SJSA1 (cell line): ENCODE measurements around the gene LRR1. TPM values are rescaled to one million over a fixed set of nuclear protein-coding genes. Genes with fewer than 3 reads are reported as not detected.
"Not testable (repeated sequence)": the region's sequence is repeated elsewhere in the genome, so short reads cannot be mapped to it uniquely, and the experiment has no call there.

Experiments
- DNase-seq, 2 experiments: peaks; one replicate each; pipeline ENCODE4 v3.0.0-alpha.2; 2015 to 2020; ENCODE audit warnings: low spot score in 2 of 2, low read depth in 1 of 2
- H3K27ac ChIP-seq: fragments of 250-450 bp; sonication (Bioruptor Pico); 2 replicates; pipeline ENCODE4 v1.5.1; 2020; ENCODE audit warnings: mild to moderate bottlenecking, moderate library complexity
- H3K27me3 ChIP-seq: fragments of 250-450 bp; sonication (Bioruptor Pico); replicated peaks from 2 replicates; pipeline ENCODE4 v1.5.1; 2020; ENCODE audit warnings: mild to moderate bottlenecking, moderate library complexity
- H3K36me3 ChIP-seq: fragments of 250-450 bp; sonication (Bioruptor Pico); 2 replicates; pipeline ENCODE4 v1.5.1; 2020; ENCODE audit warnings: mild to moderate bottlenecking
- H3K4me1 ChIP-seq: fragments of 250-450 bp; sonication (Bioruptor Pico); replicated peaks from 2 replicates; pipeline ENCODE4 v1.6.1; 2021; ENCODE audit warnings: mild to moderate bottlenecking
- H3K4me3 ChIP-seq: fragments of 250-450 bp; sonication (Bioruptor Pico); 2 replicates; pipeline ENCODE4 v1.5.1; 2020; ENCODE audit warnings: mild to moderate bottlenecking
- H3K9me3 ChIP-seq: fragments of 250-450 bp; sonication (Bioruptor Pico); replicated peaks from 2 replicates; pipeline ENCODE4 v1.5.1; 2020; ENCODE audit warnings: mild to moderate bottlenecking
- total RNA-seq: library from RNA; depleted of rRNA; stranded (reverse); fragments of >200 nt; shearing (Covaris generic); gene quantifications from 2 replicates; pipeline ENCODE4 v1.2.3, GENCODE V29; 2014

LRR1 gene
- total RNA-seq, 1 experiment from 2014 or later = 46.7 TPM

DNA sequence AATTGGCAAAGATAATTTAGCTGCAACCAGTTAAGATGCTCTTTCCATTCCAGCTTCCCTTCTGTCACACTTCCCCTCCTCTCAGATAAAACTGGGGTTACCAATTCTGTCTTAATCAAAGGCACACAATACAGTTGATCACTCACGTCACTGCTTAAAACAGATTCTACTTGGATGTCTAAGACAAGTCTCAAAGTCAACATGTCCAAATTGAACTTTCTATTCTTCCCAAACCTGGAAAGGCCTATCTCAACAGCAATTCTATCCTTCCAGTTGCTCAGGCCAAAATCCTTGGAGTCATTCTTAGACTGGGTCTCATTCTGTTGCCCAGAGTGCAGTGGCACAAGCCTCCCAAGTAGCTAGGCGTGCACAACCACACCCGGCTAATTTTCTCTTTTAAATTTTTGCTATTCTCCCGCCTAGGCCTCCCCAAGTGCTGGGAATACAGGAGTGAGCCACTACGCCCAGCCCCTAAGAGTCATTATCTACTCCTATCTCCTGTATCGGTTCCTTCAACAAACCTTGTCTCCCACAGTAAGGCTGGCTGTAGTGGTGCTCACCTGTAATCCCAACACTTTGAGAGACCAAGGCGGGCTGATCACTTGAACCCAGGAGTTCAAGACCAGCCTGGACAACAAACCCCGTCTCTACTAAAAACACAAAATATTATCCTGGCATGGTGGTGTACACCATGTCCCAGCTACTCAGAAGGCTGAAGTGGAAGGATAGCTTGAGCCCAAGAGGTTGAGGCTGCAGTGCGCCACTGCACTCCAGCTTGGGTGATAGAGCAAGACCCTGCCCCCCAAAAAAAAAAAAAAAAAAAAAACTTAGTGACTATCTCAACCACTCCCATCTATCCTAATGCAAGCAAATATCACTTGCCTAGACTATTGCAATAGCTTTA, 17.3 kb upstream of the LRR1 start:
- no peak for DNase-seq
- Histone ChIP-seq H3K4me1 (peaks cover 9% of the 10 kb centered on the region), H3K27ac (no peak overlapping the region), H3K4me3 (no peak overlapping the region), H3K9me3 (no peaks in the 10 kb centered on the region; the same call in 1 of the 2 replicates), H3K27me3 (no peaks in the 10 kb centered on the region), H3K36me3 (peaks cover 61% of the 10 kb centered on the region)

DNA sequence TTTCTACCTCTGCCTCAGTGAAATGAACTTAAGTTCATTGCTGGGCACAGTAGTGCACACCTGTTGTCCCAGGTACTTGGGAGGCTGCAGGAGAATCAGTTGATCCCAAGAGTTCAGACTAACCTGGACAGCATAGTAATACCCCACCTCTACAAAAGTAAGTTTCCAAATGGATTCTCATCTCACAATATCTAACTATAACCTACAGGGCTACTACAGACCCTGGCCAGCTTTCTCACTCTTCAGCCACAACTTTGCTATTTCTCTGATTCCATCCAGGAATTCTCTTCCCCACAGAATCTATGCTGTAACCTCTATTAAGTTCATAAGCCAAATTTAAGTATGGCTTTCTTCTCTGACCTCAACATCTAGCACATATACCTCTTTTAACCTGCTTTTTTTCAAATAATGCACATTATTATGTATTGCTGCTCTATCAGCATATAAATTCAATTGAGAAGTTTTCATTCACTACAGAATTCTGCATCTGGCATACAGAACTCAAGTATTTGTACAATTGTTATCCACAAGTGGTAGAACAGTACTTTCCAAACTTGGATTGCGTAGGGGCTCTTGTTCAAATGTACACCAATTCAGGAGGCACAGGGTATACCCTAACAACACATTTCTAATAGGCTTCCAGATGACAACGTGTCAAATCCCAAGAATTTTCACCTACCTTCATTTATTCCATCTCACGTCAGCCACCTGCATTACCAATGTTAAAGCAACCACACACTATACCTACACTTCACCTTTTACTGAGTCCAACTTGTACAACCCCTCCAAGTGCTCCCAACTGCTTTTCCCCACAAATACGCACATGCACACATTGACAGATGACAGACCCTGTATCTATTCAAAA, 16.4 kb upstream of the LRR1 start:
- H3K27ac ChIP-seq = no peak overlapping the region
- DNase-seq = no peak
- peaks cover 9% of the 10 kb centered on the region for H3K4me1 ChIP-seq
- peaks cover 54% of the 10 kb centered on the region for H3K36me3 ChIP-seq
- H3K4me3 ChIP-seq = no peak overlapping the region
- no peaks in the 10 kb centered on the region; the same call in 1 of the 2 replicates for H3K9me3 ChIP-seq
- H3K27me3 ChIP-seq = no peaks in the 10 kb centered on the region

DNA sequence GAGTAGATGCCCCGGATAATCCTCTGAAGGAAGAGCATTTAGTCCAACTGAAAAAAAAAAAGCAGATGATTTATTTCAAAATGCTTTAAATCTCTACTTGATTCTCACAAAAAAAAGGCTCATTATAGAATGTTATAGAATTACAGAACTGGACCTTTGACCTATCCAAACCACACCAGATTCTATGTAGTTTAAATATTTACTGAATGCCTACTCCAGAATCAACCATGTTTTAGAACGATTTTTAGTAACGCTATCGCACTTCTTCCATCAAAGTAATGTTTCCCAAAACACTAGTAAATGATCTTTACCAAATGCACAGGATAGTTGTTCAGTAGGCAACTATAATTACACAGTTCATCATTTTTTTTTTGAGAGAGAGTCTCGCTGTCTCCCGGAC, 15.1 kb upstream of the LRR1 start:
- Histone ChIP-seq H3K4me1 (peaks cover 9% of the 10 kb centered on the region), H3K9me3 (no peaks in the 10 kb centered on the region; the same call in 1 of the 2 replicates), H3K27me3 (no peaks in the 10 kb centered on the region), H3K36me3 (peaks cover 49% of the 10 kb centered on the region), H3K4me3 (no peak overlapping the region), H3K27ac (no peak overlapping the region)
- no peak for DNase-seq

DNA sequence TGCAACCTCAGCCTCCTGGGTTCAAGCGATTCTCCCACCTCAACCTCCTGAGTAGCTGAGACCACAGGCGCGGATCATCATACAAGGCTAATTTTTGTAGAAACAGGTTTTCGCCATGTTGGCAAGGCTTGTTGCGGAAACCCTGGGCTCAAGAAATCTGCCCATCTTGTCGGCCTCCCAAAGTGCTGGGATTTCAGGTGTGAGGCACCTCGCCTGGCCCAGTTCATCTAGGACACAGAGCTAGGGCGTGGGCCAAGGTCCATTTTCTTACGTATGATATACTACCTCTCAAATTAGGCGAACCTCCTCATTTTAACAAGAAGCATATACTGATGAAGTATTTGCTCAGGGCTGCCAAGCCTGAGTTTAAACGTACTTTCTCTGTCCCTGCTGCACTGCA, 14.7 kb upstream of the LRR1 start:
- no peaks in the 10 kb centered on the region; the same call in 1 of the 2 replicates for H3K9me3 ChIP-seq
- peaks cover 49% of the 10 kb centered on the region for H3K36me3 ChIP-seq
- H3K4me1 ChIP-seq = peaks cover 9% of the 10 kb centered on the region
- H3K27me3 ChIP-seq = no peaks in the 10 kb centered on the region
- DNase-seq = no peak
- no peak overlapping the region for H3K4me3 ChIP-seq
- no peak overlapping the region for H3K27ac ChIP-seq

DNA sequence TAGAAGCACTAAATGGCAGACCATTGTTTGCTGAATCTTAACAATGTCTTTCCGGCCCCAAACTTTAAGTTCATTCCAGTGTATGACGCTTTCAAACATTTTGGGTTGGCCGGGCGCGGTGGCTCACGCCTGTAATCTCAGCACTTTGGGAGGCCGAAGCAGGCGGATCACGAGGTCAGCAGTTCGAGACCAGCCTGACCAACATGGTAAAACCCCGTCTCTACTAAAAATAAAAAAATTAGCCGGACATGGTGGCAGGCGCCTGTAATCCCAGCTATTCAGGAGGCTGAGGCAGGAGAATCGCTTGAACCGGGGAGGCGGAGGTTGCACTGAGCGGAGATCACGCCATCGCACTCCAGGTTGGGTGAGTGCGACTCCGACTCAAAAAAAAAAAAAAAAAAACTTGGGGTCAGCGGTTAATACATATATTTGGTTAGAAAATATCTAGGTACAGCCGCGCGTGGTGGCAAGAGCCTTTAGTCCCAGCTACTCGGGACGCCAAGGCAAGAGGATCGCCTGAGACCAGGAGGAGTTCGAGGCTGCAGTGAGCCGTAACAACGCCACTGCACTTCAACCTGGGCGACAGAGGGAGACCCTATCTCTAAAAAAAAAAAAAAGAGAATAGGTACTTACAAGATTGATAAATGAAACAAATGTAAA, 13.6 kb upstream of the LRR1 start:
- not testable (repeated sequence) for H3K27me3 ChIP-seq, DNase-seq, H3K9me3 ChIP-seq, H3K4me1 ChIP-seq
- peaks cover 49% of the 10 kb centered on the region for H3K36me3 ChIP-seq
- H3K27ac ChIP-seq = peak overlapping the region; percentile 74
- peak overlapping the region; percentile 69 for H3K4me3 ChIP-seq

DNA sequence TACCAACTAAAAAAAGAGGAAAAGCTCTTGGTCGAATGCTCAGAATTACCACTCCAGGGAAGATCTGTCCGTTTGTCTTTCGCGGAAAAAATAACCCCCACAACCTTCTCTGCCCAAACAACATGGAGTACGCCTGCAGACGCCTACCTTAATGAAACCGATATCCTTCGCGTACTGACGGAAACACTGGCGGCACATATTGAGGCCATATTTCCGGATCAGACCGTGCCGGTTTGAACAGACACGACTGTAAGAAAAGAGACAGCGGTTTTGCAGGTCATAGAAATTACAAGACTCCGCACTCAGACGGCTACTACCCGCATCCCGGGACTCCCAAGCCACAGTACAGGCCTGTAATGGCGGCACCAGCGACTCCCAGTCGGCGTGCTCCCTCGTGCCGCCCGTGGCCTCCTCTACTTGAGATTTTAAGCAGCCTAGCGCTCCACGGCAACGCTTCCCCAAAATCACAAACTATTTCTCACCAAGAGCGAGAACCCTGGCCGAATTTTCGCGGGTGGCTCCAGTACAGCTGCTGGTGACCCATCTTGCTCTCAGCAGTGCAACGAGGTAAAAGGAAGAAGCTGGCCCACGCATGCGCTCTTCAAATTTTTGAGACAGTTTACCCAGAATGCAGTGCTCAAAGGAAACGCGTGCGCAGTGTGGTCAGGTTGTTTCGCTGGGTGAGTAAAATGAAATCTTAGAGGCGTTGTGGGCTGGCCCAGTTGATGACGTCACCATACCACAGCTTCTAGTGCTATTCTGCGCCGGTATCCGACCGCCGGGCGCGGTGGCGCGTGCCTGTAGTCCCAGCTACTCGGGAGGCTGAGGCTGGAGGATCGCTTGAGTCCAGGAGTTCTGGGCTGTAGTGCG, 12.7 kb upstream of the LRR1 start, which contains the start of gene RPS29:
TSS of gene RPS29 (minus strand) at position 578 of the 870 bp plus-strand sequence. CDS start at position 544, 34 bp downstream.
- Histone ChIP-seq H3K4me3 (peak within 1 kb of the TSS; percentile 69), H3K27me3 (no peaks in the 10 kb centered on the region), H3K36me3 (peaks cover 49% of the 10 kb centered on the region), H3K9me3 (no peaks in the 10 kb centered on the region; the same call in 1 of the 2 replicates), H3K4me1 (peaks cover 9% of the 10 kb centered on the region), H3K27ac (peak within 1 kb of the TSS; percentile 74)
- peak; percentile 97 to 98 for DNase-seq

DNA sequence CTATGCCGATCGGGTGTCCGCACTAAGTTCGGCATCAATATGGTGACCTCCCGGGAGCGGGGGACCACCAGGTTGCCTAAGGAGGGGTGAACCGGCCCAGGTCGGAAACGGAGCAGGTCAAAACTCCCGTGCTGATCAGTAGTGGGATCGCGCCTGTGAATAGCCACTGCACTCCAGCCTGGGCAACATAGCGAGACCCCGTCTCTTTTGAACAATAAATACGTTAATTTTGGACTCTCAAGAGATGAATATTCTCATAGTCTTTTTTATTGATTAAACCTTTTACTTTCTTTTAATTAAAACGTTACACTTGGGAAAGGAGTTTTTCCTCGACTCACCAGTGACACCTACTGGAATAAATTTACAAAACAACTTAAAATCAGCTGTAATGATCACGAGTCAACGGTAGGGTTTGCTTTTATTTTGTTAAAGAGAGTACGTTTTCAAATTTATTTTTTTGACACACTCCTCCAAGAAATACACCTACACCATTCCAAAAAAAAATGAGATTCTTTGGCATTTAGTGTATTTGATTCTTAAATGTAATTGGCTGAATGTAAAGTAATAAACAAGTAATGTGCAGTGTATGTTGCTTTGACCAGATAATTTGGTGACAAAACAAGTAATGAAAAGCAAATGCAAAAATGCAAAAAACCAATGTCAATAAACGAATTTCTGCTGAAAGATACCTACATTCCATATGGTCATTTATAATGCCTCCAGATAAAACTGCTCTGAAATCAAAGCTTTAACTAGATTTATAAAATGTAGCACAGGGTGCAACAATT, 11.9 kb upstream of the LRR1 start:
- H3K36me3 ChIP-seq = peaks cover 43% of the 10 kb centered on the region
- H3K4me3 ChIP-seq = peak overlapping the region; percentile 69
- DNase-seq = peak; percentile 60 to 86
- peak overlapping the region; percentile 25 for H3K27ac ChIP-seq
- H3K27me3 ChIP-seq = no peaks in the 10 kb centered on the region
- no peaks in the 10 kb centered on the region; the same call in 1 of the 2 replicates for H3K9me3 ChIP-seq
- H3K4me1 ChIP-seq = peaks cover 9% of the 10 kb centered on the region

DNA sequence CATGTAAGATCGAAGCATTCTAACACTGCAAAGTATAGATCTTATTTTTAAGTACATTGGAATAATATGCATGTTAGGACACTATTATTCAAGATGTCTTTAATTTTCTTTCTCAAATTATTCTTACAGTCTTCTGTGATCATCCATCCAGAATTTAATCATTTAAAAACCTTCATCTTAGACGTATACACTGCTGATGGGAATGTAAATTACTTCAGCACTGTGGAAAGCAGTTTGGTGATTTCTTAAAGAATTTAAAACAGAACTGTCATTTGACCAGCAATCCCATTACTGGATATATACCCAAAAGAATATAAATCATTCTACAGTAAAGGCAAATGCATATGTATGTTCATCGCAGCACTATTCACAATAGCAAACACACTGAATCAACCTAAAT, 9.4 kb upstream of the LRR1 start:
- Histone ChIP-seq H3K4me3 (no peak overlapping the region), H3K27ac (no peak overlapping the region), H3K4me1 (peaks cover 9% of the 10 kb centered on the region), H3K9me3 (no peaks in the 10 kb centered on the region), H3K27me3 (no peaks in the 10 kb centered on the region), H3K36me3 (peaks cover 18% of the 10 kb centered on the region)
- no peak for DNase-seq

DNA sequence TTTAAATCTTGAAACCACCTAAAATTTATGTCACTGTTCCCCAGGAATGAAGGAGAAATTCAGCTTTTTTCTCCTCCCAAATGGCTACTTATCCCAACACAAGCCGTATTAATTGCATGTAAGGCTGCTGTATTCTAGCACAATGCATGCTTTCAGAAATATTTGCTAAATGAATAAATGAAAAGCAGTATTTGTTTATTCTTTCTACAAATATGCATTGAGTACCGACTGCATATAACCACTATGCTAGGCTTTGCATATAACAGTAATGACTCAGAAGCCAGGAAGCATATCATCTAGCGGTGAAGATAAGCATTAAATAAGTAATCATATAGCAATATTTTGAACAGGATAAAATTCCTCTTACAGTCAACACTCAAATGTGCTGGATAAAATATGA, 5.7 kb upstream of the LRR1 start:
- Histone ChIP-seq H3K4me1 (peaks cover 8% of the 10 kb centered on the region), H3K36me3 (no peaks in the 10 kb centered on the region), H3K27ac (no peak overlapping the region), H3K27me3 (no peaks in the 10 kb centered on the region), H3K9me3 (no peaks in the 10 kb centered on the region), H3K4me3 (no peak overlapping the region)
- peak in 1 of 2 experiments; percentile 35 for DNase-seq

DNA sequence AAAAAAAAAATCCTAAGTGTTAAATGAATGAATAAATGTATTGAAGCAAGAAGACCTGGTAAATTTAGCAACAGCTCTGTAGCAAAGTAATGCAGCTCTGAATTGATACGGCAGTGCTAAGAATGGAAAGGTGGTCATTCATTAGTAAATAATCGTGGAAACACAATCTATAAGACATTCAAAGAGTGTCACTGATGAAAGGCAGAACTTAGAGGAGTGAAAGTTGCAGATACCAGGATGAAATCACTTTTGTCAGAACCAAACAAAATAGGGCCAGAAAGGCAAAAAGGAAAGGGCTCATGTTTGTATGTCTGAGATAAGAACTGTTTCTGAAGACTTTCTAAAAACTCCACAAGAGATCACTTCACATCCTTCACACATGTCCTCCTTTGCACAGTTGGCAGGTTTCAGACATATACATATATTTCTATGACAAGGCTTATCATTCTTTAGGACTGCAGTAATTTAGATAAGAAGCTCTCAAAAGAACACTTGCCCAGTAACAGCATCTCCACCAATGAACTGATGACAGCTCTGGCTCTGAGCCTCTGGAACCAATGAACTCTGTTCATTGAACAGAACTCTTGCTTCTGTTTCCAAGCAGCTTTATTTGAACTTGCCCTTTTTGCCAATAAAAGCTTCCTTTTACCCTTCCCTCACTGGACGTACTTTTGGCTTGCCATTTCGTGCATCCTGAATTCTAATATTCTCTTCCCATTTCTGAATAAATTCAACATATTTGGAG, 4.2 kb upstream of the LRR1 start:
- Histone ChIP-seq H3K4me1 (peaks cover 8% of the 10 kb centered on the region), H3K27me3 (no peaks in the 10 kb centered on the region), H3K9me3 (no peaks in the 10 kb centered on the region), H3K4me3 (no peak overlapping the region), H3K36me3 (peaks cover 12% of the 10 kb centered on the region), H3K27ac (no peak overlapping the region)
- DNase-seq = no peak

DNA sequence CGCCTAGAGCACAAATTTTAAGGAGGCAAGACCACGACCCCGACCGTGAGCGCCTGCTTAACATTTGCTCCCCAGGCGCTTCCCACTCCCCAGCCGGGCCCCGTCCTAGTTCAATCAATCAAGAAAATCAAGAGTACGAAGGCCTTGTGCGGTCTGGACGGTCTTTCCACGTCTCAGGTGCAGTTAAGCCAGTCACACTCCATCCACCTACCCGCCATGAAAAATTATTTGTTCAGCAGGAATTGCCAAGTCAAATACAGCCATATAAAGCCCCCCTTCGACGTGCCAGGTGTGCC, 603 bp upstream of the LRR1 start:
- H3K27ac ChIP-seq = peak overlapping the region; percentile 92
- peak overlapping the region; percentile 79 for H3K4me3 ChIP-seq
- no peak for DNase-seq
- peaks cover 3% of the 10 kb centered on the region; the same call in 1 of the 2 replicates for H3K4me1 ChIP-seq
- H3K27me3 ChIP-seq = no peaks in the 10 kb centered on the region
- H3K9me3 ChIP-seq = no peaks in the 10 kb centered on the region
- peaks cover 31% of the 10 kb centered on the region for H3K36me3 ChIP-seq

DNA sequence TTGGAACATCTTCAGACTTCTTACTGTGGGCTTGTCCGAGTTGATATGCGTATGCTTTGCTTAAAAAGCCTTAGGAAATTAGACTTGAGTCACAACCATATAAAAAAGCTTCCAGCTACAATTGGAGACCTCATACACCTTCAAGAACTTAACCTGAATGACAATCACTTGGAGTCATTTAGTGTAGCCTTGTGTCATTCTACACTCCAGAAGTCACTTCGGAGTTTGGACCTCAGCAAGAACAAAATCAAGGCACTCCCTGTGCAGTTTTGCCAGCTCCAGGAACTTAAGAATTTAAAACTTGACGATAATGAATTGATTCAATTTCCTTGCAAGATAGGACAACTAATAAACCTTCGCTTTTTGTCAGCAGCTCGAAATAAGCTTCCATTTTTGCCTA, 8.8 kb downstream of the LRR1 start:
- H3K9me3 ChIP-seq = no peaks in the 10 kb centered on the region
- H3K27ac ChIP-seq = no peak overlapping the region
- no peaks in the 10 kb centered on the region for H3K27me3 ChIP-seq
- no peak for DNase-seq
- H3K36me3 ChIP-seq = peaks cover 65% of the 10 kb centered on the region
- H3K4me1 ChIP-seq = no peaks in the 10 kb centered on the region
- H3K4me3 ChIP-seq = no peak overlapping the region
